GM12878 (cell line): ENCODE data around the gene DNAJC4. TPM values are rescaled to one million over a fixed set of nuclear protein-coding genes. Genes with fewer than 3 reads are reported as not detected.

ENCODE experiments used
- ATAC-seq: fragments of 200-7000 bp; cut with Tn5 transposase; 3 replicates; pipeline ENCODE4 v1.9.1; 2020; ENCODE audit warnings: mild to moderate bottlenecking, moderate library complexity
- BruUV-seq: library from RNA; stranded (reverse); fragments of 400-500 nt; replicated peaks from 2 replicates; lab custom pipeline; 2021; lab: Mats Ljungman, UMichigan
- CTCF ChIA-PET: fragments of 300-600 bp; sonication (Branson Sonifier 250); formaldehyde crosslinking; extraction: SDS; loops from one replicate; lab custom pipeline; 2021; ENCODE audit warnings: inconsistent platforms; lab: Yijun Ruan, JAX
- POLR2A ChIA-PET: fragments of 350-600 bp; formaldehyde crosslinking; extraction: SDS; loops from one replicate; lab custom pipeline; 2021; ENCODE audit warnings: inconsistent platforms; lab: Charles Lee
- RAD21 ChIA-PET: fragments of 300-600 bp; sonication (Branson Sonifier 250); formaldehyde crosslinking; loops from one replicate; lab custom pipeline; 2023; ENCODE audit warnings: antibody characterized with exemption; ENCODE audit not compliant: unreplicated experiment; lab: Charles Lee
- SMC1A ChIA-PET: fragments of 300-600 bp; sonication (Branson Sonifier 250); formaldehyde crosslinking; loops from one replicate; lab custom pipeline; 2023; ENCODE audit not compliant: unreplicated experiment, uncharacterized antibody; lab: Charles Lee
- DNase-seq: peaks from one replicate; pipeline ENCODE4 v3.0.0-alpha.2; 2011; ENCODE audit warnings: low read depth, low spot score
- FAIRE-seq: peaks from 3 replicates; lab custom pipeline; 2011; peaks lifted over from hg19 to GRCh38; lab: Jason Lieb, UNC
- H2AFZ ChIP-seq: 2 replicates; pipeline ENCODE4 v1.6.0; 2011; ENCODE audit warnings: low read depth, low read length, control low read depth; ENCODE audit not compliant: control insufficient read depth
- H3K27ac ChIP-seq: 2 replicates; pipeline ENCODE4 v1.5.1; 2011; ENCODE audit warnings: control low read depth; ENCODE audit not compliant: control insufficient read depth, insufficient read depth
- H3K27me3 ChIP-seq, 2 experiments: replicated peaks in 1 of 2; 2 replicates each; pipeline versions ENCODE4 v1.6.0 to v1.6.1; 2011; ENCODE audit warnings: low read length in 1 of 2; ENCODE audit not compliant: control insufficient read depth in 2 of 2, insufficient read depth in 2 of 2
- H3K36me3 ChIP-seq, 2 experiments: 2 replicates each; pipeline ENCODE4 v1.5.1; 2011; ENCODE audit warnings: low read length in 1 of 2; ENCODE audit not compliant: control insufficient read depth in 2 of 2, insufficient read depth in 2 of 2
- H3K4me1 ChIP-seq: 2 replicates; pipeline ENCODE4 v1.6.1; 2011; ENCODE audit warnings: mild to moderate bottlenecking, low read length, moderate library complexity, mixed read lengths; ENCODE audit not compliant: control insufficient read depth, insufficient read depth
- H3K4me2 ChIP-seq: 2 replicates; pipeline ENCODE4 v1.6.0; 2011; ENCODE audit warnings: control low read depth; ENCODE audit not compliant: control insufficient read depth, insufficient read depth
- H3K4me3 ChIP-seq: fragments of 200-600 bp; sonication (generic); 2 replicates; pipeline ENCODE4 v1.5.1; 2016
- H3K79me2 ChIP-seq: 2 replicates; pipeline ENCODE4 v1.6.0; 2011; ENCODE audit warnings: low read length; ENCODE audit not compliant: control insufficient read depth, insufficient read depth
- H3K9ac ChIP-seq: 2 replicates; pipeline ENCODE4 v1.8.0; 2011; ENCODE audit warnings: low read length, control low read depth, mixed read lengths; ENCODE audit not compliant: control insufficient read depth, insufficient read depth
- H3K9me3 ChIP-seq: replicated peaks from 3 replicates; pipeline ENCODE4 v1.5.1; 2011; ENCODE audit warnings: mild to moderate bottlenecking, low read length; ENCODE audit not compliant: control insufficient read depth, insufficient read depth
- H4K20me1 ChIP-seq: 2 replicates; pipeline ENCODE4 v1.6.0; 2011; ENCODE audit not compliant: control insufficient read depth, insufficient read depth
- ASH2L ChIP-seq: fragments of 300-600, 200-600 bp; sonication (generic); IDR thresholded peaks from 2 replicates; pipeline ENCODE4 v1.6.1; 2017; ENCODE audit warnings: low read depth, mild to moderate bottlenecking, borderline replicate concordance
- ATF7 ChIP-seq: fragments of 450-650 bp; IDR thresholded peaks from 2 replicates; pipeline ENCODE4 v1.6.1; 2016; ENCODE audit warnings: low read depth, mild to moderate bottlenecking
- BMI1 ChIP-seq: fragments of 450-650 bp; IDR thresholded peaks from 2 replicates; pipeline ENCODE4 v1.6.1; 2016; ENCODE audit warnings: mild to moderate bottlenecking, moderate library complexity, borderline replicate concordance
- CBFB ChIP-seq: IDR thresholded peaks from 2 replicates; pipeline ENCODE4 v1.6.1; 2016; ENCODE audit warnings: antibody characterized with exemption, low read depth
- CREM ChIP-seq: IDR thresholded peaks from 2 replicates; pipeline ENCODE4 v1.6.1; 2014; ENCODE audit warnings: antibody characterized with exemption, low read depth
- MYB ChIP-seq: fragments of 150-350 bp; IDR thresholded peaks from 2 replicates; pipeline ENCODE4 v1.6.1; 2014; ENCODE audit warnings: mild to moderate bottlenecking, low read depth, low read length, borderline replicate concordance
- NR2F1 ChIP-seq: fragments of 450-650 bp; conservative IDR thresholded peaks from 2 replicates; pipeline ENCODE4 v1.6.1; 2017; ENCODE audit warnings: mild to moderate bottlenecking
- PKNOX1 ChIP-seq: fragments of 450-650 bp; IDR thresholded peaks from 2 replicates; pipeline ENCODE4 v1.6.1; 2016; ENCODE audit warnings: mild to moderate bottlenecking
- POLR2AphosphoS5 ChIP-seq: IDR thresholded peaks from 2 replicates; pipeline ENCODE4 v1.6.1; 2011; ENCODE audit warnings: mild to moderate bottlenecking, low read length, inconsistent platforms
- RFX5 ChIP-seq: IDR thresholded peaks from 2 replicates; pipeline ENCODE4 v1.6.1; 2011; ENCODE audit warnings: low read depth, low read length, improper control_type of control experiment
- SMAD1 ChIP-seq: fragments of 450-650 bp; IDR thresholded peaks from 2 replicates; pipeline ENCODE4 v1.6.1; 2018; ENCODE audit warnings: mild to moderate bottlenecking, low read depth; ENCODE audit not compliant: partially characterized antibody
- TCF7 ChIP-seq: IDR thresholded peaks from 2 replicates; pipeline ENCODE4 v1.6.1; 2014; ENCODE audit warnings: antibody characterized with exemption, borderline replicate concordance
- USF1 ChIP-seq: IDR thresholded peaks from 2 replicates; pipeline ENCODE4 v1.6.1; 2011; ENCODE audit warnings: borderline replicate concordance, low read depth, mild to moderate bottlenecking, moderate library complexity, mixed read lengths, low read length; ENCODE audit not compliant: insufficient read depth; ENCODE audit errors: extremely low read length
- ZZZ3 ChIP-seq: IDR thresholded peaks from 2 replicates; pipeline ENCODE4 v1.6.1; 2011; ENCODE audit warnings: low read depth; ENCODE audit not compliant: control insufficient read depth, insufficient read length
- WGBS: methylation state at CpG from one replicate; pipeline ENCODE4 v1.1.6; 2016; ENCODE audit warnings: low lambda C conversion rate; ENCODE audit not compliant: insufficient replicate concordance, insufficient coverage; ENCODE audit errors: missing lambda C conversion rate; 5-methylcytosine and 5-hydroxymethylcytosine counted together
- in situ Hi-C: fragments of 300-500 bp; cut with MboI; formaldehyde crosslinking; loops from 9 replicates; pipeline ENCODE4 v1.14.3; 2018; ENCODE audit warnings: mixed read lengths
- intact Hi-C: fragments of 100-400 bp; cut with micrococcal nuclease; formaldehyde crosslinking; loops from one replicate; pipeline ENCODE4 v1.14.2; 2022; ENCODE audit not compliant: unreplicated experiment
- polyA plus RNA-seq, 11 experiments: library from polyadenylated mRNA; depleted of rRNA in 4 of 11; unstranded in 6 of 11; stranded (reverse) in 5 of 11; fragments of >200 nt; fragmentation: Nextera tagmentation in 4 of 11; fragmentation: Illumina TruSeq in 1 of 11; extraction: Ambion mirVana in 4 of 11; extraction: Trizol in 1 of 11; gene quantifications; 1 replicate in 1 of 11; 2 replicates in 10 of 11; pipeline versions ENCODE4 v1.2.1 to v1.2.3, GENCODE V29; 2011 to 2016; ENCODE audit warnings: inconsistent platforms in 2 of 11, missing spikeins in 2 of 11, low read depth in 1 of 11
- total RNA-seq, 4 experiments: library from RNA; depleted of rRNA in 3 of 4; stranded (reverse); fragments of >200 nt in 3 of 4; fragmentation: Illumina TruSeq in 1 of 4; extraction: Trizol in 1 of 4; gene quantifications; 2 replicates each; pipeline versions ENCODE4 v1.2.1 to v1.2.3, GENCODE V29; 2013 to 2021
- TF ChIP-seq, protein P1 (sequence below): fragments of 450-650 bp; IDR thresholded peaks from 2 replicates; pipeline ENCODE4 v1.6.1; 2017; ENCODE audit warnings: antibody characterized with exemption, mild to moderate bottlenecking, moderate library complexity
- TF ChIP-seq, protein P2 (sequence below): IDR thresholded peaks from 2 replicates; pipeline ENCODE4 v1.6.1; 2012; ENCODE audit warnings: low read depth, low read length, improper control_type of control experiment

The DNAJC4 gene
- total and polyA plus RNA-seq, 10 of the 15 experiments (the other 5 are each of a cell fraction or from before 2014, with no cell fraction given): 3.7 to 64.9 (median 30.1) TPM

DNA sequence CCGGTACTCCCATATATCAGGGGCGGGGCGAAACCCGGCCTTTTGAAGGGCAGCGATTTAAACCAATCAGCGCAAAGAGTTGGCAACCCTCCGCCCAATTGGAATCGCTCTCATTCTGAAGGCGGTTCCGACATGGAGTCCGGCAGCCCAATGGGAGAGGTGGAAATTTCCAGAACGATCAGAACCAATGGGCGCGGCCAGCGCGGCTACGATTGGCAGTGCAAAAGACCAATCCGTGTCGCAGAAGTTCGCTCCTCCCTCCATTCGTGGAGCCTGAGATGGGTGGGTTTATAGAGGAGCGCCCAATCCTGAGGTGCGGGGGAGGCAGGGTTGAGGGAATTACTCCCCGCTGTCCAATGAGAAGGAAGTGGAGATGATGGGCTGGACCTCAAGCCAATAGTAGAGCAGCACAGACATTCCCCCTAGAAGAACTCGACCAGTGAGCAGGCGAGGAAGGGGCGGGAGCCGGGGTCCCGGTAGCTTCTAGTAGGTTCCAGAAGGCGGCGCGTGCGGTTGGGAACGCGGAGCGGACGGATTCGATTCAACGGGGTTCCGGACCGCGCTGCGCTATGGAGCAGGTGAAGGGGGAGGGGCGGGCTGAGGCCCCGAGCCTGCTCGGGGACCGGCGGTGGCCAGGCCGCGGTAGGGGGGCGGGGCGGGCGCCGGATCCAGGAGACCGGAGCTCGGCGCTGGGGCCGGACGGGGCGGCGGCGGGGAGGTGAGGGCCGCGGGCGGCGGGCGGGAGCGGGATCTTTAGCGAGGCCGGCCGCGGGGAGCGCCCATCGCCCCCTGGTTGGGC lies 44.5 kb upstream of the DNAJC4 start, which contains the start of gene STIP1:
TSS of gene STIP1 (plus strand) at position 479 of the 799 bp plus-strand sequence. CDS start at position 570, 91 bp downstream.
- ChIA-PET POLR2A (interaction anchor here (0.6 to 6.4 kb wide), 12 partner anchors 10 to 530 kb away, joined by 3 to 68 read pairs (median 4); partner anchors contain the start of genes ESRRA, FERMT3, FKBP2 and NUDT22), SMC1A (interaction anchor here (1.0 to 2.3 kb wide), 2 partner anchors 10 to 20 kb away, joined by 3 to 15 read pairs; partner anchors contain the start of gene FERMT3), CTCF (interaction anchor here (0.6 to 5.6 kb wide), 12 partner anchors 11 to 155 kb away, joined by 3 to 52 read pairs (median 5); partner anchors contain the start of genes CATSPERZ, FERMT3, PLCB3 and PRDX5), RAD21 (interaction anchor here (1.0 to 2.5 kb wide), 4 partner anchors 20 to 169 kb away, joined by 3 to 32 read pairs (median 4); partner anchors contain the start of genes FERMT3, MACROD1 and TRMT112)
- FAIRE-seq (peak; percentile 100), DNase-seq (peak; percentile 100), ATAC-seq (peak; percentile 93)
- Histone ChIP-seq H3K4me1 (peaks cover 20% of the 10 kb centered on the region), H2AFZ (peak within 1 kb of the TSS; percentile 53), H3K36me3 (peaks cover 0 to 3% of the 10 kb centered on the region in 2 experiments; a peak in 1 of 4 replicates), H3K79me2 (peaks cover 37% of the 10 kb centered on the region), H3K9me3 (no peaks in the 10 kb centered on the region), H3K9ac (peak within 1 kb of the TSS; percentile 80), H3K27me3 (no peaks in the 10 kb centered on the region), H3K27ac (peak within 1 kb of the TSS; percentile 68), H4K20me1 (peaks cover 3% of the 10 kb centered on the region; the same call in 1 of the 2 replicates), H3K4me2 (peak within 1 kb of the TSS; percentile 98), H3K4me3 (peak within 1 kb of the TSS; percentile 80)
- intact Hi-C loops (loop anchor here (2.0 kb wide), 1 partner anchor 19 kb away; no protein-coding TSS in a partner anchor), in situ Hi-C loops (no loop called here)
- no TSS peak for BruUV-seq
- WGBS: under 1% methylated on average over 44 of the region's 74 CpGs
- TF ChIP-seq RFX5 (peak; percentile 59), CREM (0 out of 2 replicates have a peak, but pooled peaks have one; percentile 56), SMAD1 (no peak), USF1 (no peak), POLR2AphosphoS5 (no peak; the same call in 1 of the 2 replicates), ATF7 (peak; percentile 72), MYB (no peak), TCF7 (no peak), ASH2L (no peak), NR2F1 (no peak), CBFB (no peak; the same call in 1 of the 2 replicates), PKNOX1 (peak; percentile 100), ZZZ3 (no peak), BMI1 (no peak)
- TF ChIP-seq, protein P1, sequence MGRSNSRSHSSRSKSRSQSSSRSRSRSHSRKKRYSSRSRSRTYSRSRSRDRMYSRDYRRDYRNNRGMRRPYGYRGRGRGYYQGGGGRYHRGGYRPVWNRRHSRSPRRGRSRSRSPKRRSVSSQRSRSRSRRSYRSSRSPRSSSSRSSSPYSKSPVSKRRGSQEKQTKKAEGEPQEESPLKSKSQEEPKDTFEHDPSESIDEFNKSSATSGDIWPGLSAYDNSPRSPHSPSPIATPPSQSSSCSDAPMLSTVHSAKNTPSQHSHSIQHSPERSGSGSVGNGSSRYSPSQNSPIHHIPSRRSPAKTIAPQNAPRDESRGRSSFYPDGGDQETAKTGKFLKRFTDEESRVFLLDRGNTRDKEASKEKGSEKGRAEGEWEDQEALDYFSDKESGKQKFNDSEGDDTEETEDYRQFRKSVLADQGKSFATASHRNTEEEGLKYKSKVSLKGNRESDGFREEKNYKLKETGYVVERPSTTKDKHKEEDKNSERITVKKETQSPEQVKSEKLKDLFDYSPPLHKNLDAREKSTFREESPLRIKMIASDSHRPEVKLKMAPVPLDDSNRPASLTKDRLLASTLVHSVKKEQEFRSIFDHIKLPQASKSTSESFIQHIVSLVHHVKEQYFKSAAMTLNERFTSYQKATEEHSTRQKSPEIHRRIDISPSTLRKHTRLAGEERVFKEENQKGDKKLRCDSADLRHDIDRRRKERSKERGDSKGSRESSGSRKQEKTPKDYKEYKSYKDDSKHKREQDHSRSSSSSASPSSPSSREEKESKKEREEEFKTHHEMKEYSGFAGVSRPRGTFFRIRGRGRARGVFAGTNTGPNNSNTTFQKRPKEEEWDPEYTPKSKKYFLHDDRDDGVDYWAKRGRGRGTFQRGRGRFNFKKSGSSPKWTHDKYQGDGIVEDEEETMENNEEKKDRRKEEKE: no peak
- TF ChIP-seq, protein P2, sequence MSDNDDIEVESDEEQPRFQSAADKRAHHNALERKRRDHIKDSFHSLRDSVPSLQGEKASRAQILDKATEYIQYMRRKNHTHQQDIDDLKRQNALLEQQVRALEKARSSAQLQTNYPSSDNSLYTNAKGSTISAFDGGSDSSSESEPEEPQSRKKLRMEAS: peak; percentile 68; the same call in 1 of the 2 replicates
